SW 1271 (cell line): ENCODE data around the gene SH3RF1.

ENCODE experiments used
- DNase-seq, 2 experiments: peaks; one replicate each; lab custom pipeline; 2025; lab: John Stamatoyannopoulos, UW

SH3RF1 gene

GRCh38 chr4:169251291-169252235 lies 19.2 kb downstream of the SH3RF1 start:
- peak; percentile 2 to 29 for DNase-seq

- no peak for DNase-seq
Observed at GRCh38 chr4:169250796-169251195, 20.0 kb downstream of the SH3RF1 start.

- DNase-seq, result no peak
Observed at GRCh38 chr4:169249999-169250398, 20.8 kb downstream of the SH3RF1 start.

DNA sequence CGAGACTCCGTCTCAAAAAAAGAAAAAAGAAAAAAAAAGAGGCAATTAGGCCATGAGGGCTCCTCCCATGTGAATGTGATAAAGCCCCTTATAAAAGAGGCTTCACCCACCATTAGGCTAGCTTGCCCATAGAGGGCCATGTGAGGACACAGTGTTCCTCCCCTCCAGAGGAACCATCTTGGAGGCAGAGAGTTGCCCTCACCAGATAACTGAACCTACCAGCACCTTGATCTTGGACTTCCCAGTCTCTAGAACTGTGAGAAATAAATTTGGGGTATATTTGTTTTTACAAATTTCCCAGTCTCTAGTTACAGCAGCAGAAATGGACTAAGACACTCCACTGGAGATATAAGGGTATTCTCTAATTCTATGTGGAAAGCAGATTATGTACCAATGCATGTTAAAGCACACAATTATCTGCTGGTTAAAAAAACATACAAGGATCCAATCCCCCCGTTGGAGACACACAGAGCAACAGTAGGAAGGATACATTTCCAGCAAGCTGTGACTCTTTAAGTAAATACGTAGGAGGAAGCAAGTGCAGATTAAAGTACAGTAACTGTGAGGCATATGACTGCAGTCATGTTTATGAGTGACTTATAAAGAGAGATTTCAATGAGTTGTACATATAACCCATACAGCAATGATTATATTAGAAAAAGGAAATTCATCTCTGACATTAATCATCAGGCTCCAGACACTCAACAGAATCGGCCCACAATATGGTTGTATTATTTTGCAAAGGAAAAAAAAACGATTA lies 21.4 kb downstream of the SH3RF1 start:
- DNase-seq, result no peak

GRCh38 chr4:169248645-169249044 lies 22.1 kb downstream of the SH3RF1 start:
- no peak for DNase-seq

- DNase-seq, result no peak
Observed at GRCh38 chr4:169246957-169247396, 23.8 kb downstream of the SH3RF1 start.

- DNase-seq, result no peak
Observed at GRCh38 chr4:169246279-169246678, 24.5 kb downstream of the SH3RF1 start.

DNA sequence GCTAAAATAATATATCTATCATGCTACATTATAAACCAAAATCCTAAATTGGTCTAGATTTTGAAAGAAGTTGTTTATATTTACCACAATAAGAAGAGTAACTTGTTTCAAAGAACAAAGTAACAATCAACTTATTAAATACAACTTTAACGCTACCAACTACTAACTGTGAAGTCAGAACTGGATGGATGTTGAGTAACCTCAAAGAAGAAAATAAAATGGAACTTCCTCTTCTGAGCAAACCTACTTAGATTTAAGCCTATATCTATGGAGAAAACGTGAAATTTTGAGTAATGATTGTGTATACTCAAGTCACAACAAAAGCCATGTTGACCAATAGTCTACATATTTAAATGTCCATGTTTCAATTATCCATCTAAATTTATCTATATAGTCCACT lies 25.7 kb downstream of the SH3RF1 start:
- no peak for DNase-seq

DNA sequence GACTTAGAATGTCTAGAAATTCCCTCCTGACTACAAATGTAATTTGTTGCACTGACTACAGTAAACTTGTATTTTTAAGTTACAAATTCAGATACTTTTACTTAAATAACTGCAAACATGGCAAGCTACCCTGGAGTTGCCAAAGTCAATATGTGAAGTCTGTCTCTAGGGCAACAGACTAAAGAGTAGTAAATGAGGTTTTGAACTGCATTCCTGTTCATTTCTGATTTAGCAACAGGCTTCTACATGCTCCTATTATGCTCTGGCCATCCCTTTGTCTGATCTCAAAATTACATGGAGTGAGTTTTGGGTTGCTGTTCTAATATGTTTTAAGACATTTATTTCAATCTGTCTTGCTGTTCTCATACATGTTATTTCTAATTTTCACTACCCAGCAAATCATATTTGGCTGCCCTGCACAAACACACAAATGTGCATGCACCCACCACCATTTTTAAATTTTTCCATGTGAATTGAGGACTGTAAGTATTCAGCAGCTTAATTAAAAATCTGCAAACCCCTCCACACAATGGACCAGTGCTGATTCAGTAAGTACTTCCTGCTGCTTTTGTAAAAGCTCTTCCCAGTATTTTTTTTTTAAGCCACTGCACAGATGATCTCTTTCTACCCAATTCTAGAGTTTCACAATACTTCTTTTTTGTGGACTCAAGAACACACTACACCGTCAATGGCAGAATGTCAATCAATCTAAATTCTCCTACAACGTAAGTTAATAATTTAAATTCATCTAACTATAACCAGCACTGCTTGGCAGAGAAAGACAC lies 26.7 kb downstream of the SH3RF1 start:
- no peak for DNase-seq

GRCh38 chr4:169241464-169241863 lies 29.3 kb downstream of the SH3RF1 start:
- no peak for DNase-seq

DNA sequence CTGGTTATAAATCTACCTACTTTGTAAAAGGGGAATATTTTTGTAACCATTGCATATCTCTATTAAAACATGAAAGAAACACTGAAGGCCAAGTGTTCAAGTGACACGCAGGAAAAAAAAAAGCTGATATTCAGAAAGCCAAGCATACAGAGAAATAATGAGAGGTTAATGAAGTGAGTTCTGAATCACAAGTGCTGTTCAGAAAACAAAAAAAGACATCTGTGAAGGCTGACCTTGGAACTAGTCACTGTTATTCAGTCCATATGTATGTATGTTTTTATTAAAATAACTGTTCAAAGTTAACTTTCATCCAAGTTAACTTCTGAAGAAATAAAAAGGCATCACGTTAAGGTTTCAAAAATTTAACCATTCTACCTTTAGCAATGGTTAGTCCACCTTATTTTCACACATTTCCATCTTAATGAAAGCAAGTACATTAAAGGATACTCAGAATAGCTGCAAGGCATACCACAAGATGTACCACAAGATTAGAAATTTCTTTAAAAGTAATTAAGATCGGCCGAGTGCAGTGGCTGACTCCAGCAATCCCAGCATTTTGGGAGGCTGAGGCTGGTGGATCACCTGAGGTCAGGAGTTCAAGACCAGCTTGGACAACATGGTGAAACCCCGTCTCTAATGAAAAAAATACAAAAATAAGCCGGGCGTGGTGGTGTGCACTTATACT lies 31.4 kb downstream of the SH3RF1 start:
- no peak for DNase-seq

GRCh38 chr4:169238445-169238844 lies 32.3 kb downstream of the SH3RF1 start:
- no peak for DNase-seq

DNA sequence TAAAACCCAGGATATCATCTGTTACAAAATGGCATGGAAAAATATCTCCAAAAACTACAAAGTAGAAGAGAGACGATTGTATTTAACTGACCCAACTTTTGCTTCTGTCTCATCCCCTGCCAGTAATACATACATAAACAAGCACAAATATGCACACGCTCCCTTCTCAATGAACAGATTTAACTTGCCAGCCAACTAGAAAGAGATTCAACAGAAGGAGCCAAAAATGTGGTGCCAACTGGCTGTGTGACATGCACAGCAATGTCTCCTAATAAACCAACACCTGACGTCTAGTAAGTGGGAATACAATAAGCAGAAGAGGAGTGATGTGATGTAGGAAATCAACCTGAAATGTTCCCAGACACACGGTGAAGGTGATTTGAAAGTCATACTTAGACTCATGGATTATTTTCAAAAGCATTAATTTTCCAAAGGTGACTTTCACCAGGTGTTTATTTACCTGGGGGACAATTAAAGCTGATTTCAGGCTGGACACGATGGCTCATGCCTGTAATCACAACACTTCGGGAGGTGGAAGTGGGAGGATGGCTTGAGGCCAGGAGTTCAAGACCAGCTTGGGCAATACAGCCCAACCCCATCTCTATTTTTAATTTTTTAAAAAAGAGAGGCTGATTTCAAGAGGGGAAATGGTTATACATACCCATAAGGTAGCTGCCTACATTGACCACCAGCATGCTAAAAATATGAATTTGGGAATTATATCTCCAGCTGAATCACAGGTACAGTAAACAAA lies 33.7 kb downstream of the SH3RF1 start:
- no peak for DNase-seq

DNA sequence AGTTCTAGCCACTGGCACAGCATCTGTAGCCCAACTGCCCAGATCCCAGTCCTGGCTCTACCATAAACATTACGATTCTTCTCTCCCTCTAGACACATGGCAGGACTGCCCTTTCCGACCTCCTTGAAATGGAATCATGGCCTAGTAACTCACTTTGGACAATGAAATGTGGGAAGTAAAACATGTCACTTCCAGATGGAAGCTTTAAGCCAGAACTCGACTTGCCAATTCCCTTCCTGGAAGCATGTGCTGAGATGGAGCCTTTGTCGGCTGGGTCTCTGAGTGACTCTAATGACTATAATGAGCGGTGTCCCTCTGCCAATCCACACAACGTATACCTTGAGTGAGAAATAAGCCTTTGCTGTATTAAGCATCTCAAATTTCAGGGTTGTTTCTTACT lies 34.7 kb downstream of the SH3RF1 start:
- no peak for DNase-seq

- DNase-seq, result no peak
Observed at GRCh38 chr4:169234137-169234855, 36.5 kb downstream of the SH3RF1 start.

DNA sequence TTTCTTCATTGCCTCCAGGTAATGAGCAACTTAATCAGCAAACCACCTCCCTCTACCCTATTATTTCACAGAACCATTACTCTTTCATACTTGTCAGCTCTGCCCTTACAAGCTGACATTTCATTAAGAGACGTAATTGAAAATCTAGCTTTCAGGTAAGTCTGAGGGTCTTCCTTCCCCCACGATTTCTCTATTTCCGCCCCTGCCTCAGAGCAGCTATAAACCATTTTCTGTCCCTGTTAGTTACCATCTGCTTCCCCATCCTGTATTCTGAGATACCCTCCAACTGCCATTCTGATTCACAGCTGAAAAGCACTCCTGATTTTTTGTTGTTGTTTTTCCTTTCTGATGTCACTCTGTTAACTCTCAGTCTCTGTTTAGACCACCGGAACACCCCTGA lies 37.1 kb downstream of the SH3RF1 start:
- no peak for DNase-seq

DNA sequence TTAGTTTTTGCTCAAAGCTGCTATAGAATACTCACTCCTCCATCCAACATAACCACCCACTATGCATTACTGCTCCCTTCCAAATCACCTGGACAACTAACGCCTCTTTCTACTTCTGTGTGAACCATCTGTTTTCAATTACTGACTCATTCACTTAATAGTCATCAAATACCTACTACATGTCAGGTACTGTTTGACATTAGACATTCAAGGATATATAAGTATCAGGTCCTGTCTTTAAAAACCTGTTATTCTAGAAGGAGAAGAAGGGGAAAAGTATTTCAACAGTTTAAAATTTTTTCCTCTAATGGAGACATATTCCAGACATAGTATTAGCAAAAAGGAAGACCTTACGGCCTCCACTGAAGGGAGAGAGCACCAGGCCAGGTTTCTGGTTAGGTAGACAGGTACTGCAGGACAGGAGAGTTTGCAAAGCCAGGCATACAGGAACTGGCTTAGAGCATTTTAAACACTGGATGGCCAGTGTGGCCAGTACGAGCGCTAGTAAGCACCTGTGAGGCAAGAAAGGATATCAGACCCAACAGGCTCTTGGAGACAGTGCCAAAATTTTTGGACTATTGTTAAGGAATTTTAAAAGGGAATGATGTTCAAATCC lies 39.0 kb downstream of the SH3RF1 start:
- no peak for DNase-seq

DNA sequence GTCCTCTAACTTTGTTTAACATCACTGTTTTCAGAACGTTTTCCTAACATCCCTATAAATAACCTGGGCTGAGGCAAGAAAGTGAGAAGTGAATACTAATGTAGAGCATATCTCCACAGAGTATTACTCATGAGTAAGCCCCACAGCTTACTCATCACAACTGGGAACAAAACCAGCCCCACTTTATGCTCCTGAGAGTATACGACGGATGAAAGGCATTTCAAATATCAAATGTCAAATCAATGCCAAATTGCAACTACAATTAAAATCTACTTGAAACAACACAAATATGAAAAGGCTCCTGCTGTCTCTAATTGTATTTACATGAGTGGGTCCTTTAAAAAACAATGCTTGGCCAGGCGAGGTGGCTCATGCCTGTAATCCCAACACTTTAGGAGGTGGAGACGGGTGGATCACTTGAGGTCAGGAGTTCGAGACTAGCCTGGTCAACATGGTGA lies 41.2 kb downstream of the SH3RF1 start:
- DNase-seq, result peak; percentile 16 to 84

DNA sequence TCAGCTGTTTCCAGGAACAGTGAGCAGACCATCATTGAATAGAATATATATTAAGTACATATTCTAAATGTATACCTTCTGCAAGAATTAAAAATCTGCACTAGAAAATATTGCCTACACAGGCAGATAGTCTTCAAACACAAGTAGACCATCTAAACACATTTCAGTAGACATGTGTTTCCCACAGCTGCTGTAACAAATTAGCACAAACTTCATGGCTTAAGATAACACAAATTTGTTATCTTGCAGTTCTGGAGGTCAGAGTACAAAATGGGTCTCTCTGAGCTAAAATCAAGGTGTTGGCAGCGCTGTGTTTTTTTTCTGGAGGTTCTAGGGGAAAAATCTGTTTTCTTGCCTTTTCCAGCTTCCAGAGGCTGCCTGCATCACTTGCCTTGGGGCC lies 42.7 kb downstream of the SH3RF1 start:
- DNase-seq, result no peak

- DNase-seq, result no peak
Observed at GRCh38 chr4:169226565-169226964, 44.2 kb downstream of the SH3RF1 start.
